Neural crest cell (in vitro differentiated cells): ENCODE data around the gene ATP6V0A1. TPM values are rescaled to one million over a fixed set of nuclear protein-coding genes. Genes with fewer than 3 reads are reported as not detected.
"Not testable (repeated sequence)": the region's sequence is repeated elsewhere in the genome, so short reads cannot be mapped to it uniquely, and the experiment has no call there.

Source experiments
- DNase-seq: peaks from one replicate; pipeline ENCODE4 v3.0.0; 2021; ENCODE audit warnings: low read depth, mixed read lengths, low spot score
- H3K27ac Mint-ChIP-seq: one replicate; pipeline ENCODE4 v1.8.0; 2021; ENCODE audit warnings: mild to moderate bottlenecking, mixed read lengths; ENCODE audit not compliant: unreplicated experiment
- H3K27me3 Mint-ChIP-seq: 2 replicates; pipeline ENCODE4 v1.8.0; 2021; ENCODE audit warnings: low read depth, mild to moderate bottlenecking, mixed read lengths
- H3K36me3 Mint-ChIP-seq: 2 replicates; pipeline ENCODE4 v1.8.0; 2021; ENCODE audit warnings: low read depth, mild to moderate bottlenecking, mixed read lengths
- H3K4me1 Mint-ChIP-seq: 2 replicates; pipeline ENCODE4 v1.8.0; 2021; ENCODE audit warnings: mixed read lengths
- H3K4me3 Mint-ChIP-seq: one replicate; pipeline ENCODE4 v1.8.0; 2021; ENCODE audit warnings: mild to moderate bottlenecking, mixed read lengths
- H3K9me3 Mint-ChIP-seq: 2 replicates; pipeline ENCODE4 v1.8.0; 2021; ENCODE audit warnings: mixed read lengths
- total RNA-seq: library from RNA; stranded (reverse); gene quantifications from 2 replicates; pipeline ENCODE4 v1.2.1, GENCODE V29; 2021
- TF ChIP-seq, protein P1 (sequence below): fragments of 200-600 bp; sonication (generic); conservative IDR thresholded peaks from 2 replicates; pipeline ENCODE4 v1.5.0; 2021; ENCODE audit warnings: antibody characterized with exemption, mild to moderate bottlenecking

ATP6V0A1 gene
- total RNA-seq, 1 donor from 2014 or later: 59.4 TPM

DNA sequence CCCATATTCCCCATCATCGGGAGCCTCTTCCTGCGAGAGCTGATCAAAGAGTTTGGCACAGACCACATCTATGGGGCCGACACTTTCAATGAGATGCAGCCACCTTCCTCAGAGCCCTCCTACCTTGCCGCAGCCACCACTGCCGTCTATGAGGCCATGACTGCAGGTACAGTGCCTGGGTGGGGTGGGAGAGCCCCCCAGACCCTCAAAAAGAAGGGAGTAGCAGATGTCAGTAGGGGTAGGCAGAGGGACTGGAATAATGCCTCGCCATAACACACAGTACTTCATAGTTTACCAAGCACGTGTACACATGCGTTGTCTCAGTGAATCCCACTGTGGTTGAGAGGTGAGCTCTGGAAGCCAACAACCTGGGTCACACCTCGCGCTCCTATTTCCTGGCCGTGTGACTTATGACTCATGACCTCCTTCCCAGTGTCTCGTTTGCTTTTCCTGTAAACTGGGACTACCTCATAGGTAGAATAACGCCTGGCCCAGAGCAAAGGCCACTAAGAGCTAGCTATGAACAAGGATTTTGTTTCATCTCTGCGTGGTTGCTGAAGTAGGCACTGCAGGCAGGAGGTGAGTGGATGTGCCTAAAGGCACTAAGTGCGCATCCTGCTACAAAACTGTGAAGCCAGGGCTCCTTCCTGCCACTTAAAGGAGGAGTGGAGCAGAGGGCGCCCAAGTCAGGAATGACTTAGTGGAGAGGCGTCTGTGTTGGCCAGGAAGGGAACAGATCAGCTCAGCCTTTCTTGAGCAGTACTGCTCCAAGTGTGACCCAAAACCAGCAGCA, 82.6 kb downstream of the ATP6V0A1 start:
- no peak overlapping the region for H3K27ac Mint-ChIP-seq
- H3K36me3 Mint-ChIP-seq: no peaks in the 10 kb centered on the region

DNA sequence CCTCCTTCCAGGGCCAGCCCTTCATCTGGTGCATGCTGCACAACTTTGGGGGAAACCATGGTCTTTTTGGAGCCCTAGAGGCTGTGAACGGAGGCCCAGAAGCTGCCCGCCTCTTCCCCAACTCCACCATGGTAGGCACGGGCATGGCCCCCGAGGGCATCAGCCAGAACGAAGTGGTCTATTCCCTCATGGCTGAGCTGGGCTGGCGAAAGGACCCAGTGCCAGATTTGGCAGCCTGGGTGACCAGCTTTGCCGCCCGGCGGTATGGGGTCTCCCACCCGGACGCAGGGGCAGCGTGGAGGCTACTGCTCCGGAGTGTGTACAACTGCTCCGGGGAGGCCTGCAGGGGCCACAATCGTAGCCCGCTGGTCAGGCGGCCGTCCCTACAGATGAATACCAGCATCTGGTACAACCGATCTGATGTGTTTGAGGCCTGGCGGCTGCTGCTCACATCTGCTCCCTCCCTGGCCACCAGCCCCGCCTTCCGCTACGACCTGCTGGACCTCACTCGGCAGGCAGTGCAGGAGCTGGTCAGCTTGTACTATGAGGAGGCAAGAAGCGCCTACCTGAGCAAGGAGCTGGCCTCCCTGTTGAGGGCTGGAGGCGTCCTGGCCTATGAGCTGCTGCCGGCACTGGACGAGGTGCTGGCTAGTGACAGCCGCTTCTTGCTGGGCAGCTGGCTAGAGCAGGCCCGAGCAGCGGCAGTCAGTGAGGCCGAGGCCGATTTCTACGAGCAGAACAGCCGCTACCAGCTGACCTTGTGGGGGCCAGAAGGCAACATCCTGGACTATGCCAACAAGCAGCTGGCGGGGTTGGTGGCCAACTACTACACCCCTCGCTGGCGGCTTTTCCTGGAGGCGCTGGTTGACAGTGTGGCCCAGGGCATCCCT, 84.8 kb downstream of the ATP6V0A1 start:
- TF ChIP-seq, protein P1, sequence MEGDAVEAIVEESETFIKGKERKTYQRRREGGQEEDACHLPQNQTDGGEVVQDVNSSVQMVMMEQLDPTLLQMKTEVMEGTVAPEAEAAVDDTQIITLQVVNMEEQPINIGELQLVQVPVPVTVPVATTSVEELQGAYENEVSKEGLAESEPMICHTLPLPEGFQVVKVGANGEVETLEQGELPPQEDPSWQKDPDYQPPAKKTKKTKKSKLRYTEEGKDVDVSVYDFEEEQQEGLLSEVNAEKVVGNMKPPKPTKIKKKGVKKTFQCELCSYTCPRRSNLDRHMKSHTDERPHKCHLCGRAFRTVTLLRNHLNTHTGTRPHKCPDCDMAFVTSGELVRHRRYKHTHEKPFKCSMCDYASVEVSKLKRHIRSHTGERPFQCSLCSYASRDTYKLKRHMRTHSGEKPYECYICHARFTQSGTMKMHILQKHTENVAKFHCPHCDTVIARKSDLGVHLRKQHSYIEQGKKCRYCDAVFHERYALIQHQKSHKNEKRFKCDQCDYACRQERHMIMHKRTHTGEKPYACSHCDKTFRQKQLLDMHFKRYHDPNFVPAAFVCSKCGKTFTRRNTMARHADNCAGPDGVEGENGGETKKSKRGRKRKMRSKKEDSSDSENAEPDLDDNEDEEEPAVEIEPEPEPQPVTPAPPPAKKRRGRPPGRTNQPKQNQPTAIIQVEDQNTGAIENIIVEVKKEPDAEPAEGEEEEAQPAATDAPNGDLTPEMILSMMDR: no peak
- no peak overlapping the region for H3K4me3 Mint-ChIP-seq
- H3K9me3 Mint-ChIP-seq: no peaks in the 10 kb centered on the region
- H3K4me1 Mint-ChIP-seq: no peaks in the 10 kb centered on the region
- no peak overlapping the region for H3K27ac Mint-ChIP-seq
- H3K36me3 Mint-ChIP-seq: no peaks in the 10 kb centered on the region
- no peaks in the 10 kb centered on the region for H3K27me3 Mint-ChIP-seq
- no peak for DNase-seq

More for the DNA sequence above, 82.6 kb downstream of the ATP6V0A1 start:
- no peaks in the 10 kb centered on the region for H3K9me3 Mint-ChIP-seq
- H3K4me1 Mint-ChIP-seq: peaks cover 10% of the 10 kb centered on the region
- DNase-seq: no peak
- H3K27me3 Mint-ChIP-seq: no peaks in the 10 kb centered on the region
- peak overlapping the region; percentile 45 for H3K4me3 Mint-ChIP-seq
- TF ChIP-seq, protein P1: no peak

DNA sequence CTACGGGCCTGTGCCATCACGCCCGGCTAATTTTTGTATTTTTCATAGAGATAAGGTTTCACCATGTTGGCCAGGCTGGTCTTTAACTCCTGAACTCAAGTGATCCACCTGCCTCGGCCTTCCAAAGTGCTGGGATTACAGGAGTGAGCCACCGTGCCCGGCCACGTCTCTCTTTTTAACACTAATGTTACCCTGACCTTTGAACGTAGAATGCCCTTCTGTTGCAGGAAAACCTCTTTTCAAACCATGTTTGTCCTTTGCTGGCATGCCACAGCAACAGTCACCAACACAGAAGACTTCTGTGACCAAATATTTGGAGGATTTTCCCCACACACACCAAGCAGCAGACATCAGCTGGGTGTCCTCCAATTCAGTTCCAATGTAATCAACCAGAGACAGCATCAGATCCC, 86.2 kb downstream of the ATP6V0A1 start:
- Mint-ChIP-seq H3K36me3 (no peaks in the 10 kb centered on the region), H3K4me3 (peak overlapping the region; percentile 25), H3K27ac (no peak overlapping the region), H3K27me3 (peaks cover 2% of the 10 kb centered on the region), H3K9me3 (no peaks in the 10 kb centered on the region), H3K4me1 (peaks cover 8% of the 10 kb centered on the region)
- no peak for DNase-seq
- TF ChIP-seq, protein P1: no peak

DNA sequence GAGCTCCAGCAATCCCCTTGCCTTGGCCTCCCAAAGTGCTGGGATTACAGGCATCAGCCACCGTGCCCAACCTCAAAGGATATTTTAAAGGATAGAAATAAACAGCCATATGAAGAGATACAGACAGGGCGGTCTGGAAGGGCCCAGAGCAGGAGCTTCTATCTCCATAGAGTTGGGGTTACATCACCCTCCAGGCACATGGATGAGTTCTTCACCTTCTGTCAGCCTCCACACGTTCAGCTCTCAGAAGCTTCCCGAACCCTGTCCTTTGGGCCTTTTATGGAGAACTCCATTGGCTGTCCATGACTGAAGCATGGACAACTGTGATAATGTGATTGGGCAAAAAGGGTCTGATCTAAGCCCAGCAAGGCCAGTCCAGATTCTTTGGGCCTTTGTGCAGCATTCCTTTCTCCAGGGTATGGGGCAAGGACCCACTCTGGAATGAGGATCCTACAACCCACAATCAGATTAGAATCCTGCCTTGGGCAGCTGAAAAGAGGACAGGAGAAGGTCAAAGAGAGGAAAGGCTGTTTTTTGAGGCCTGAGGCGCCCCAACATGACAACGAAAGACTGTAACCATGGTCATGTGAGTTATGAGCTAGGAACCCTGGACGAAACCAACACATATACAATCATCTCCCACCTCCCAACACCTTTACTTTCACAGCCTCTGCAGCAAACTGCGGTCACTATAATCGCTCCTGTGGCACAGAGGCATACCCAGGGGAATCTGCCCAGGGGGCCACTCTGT, 87.3 kb downstream of the ATP6V0A1 start:
- not testable (repeated sequence) for H3K9me3 Mint-ChIP-seq, DNase-seq, H3K4me3 Mint-ChIP-seq, H3K27me3 Mint-ChIP-seq, H3K27ac Mint-ChIP-seq, H3K36me3 Mint-ChIP-seq
- peaks cover 11% of the 10 kb centered on the region for H3K4me1 Mint-ChIP-seq

DNA sequence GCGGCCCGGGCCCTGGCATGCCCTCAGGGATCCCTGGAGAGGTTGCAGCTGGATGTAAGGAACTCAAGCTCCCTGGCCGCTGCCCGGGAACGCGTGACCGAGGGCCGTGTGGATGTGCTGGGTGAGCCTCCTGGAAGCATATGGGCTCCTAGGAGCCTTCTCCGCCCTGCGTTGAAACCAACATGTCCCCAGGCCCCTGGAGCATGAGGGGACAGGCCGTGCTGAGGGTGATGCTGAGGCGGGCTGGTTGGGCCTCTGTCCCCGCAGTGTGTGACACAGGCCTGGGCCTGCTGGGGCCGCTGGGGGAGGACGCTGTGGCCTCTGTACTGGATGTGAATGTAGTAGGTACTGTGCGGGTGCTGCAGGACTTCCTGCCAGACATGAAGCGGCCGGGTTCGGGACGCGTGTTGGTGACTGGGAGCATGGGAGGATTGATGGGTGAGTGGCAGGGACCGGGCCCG, 88.4 kb downstream of the ATP6V0A1 start:
- TF ChIP-seq, protein P1: no peak
- DNase-seq: no peak
- Mint-ChIP-seq H3K9me3 (no peaks in the 10 kb centered on the region), H3K27me3 (peaks cover 2% of the 10 kb centered on the region), H3K36me3 (no peaks in the 10 kb centered on the region), H3K4me1 (peaks cover 13% of the 10 kb centered on the region), H3K4me3 (peak overlapping the region; percentile 67), H3K27ac (no peak overlapping the region)
